ENCODE results near the gene LCN2. TPM values are rescaled to one million over a fixed set of nuclear protein-coding genes. Genes with fewer than 3 reads are reported as not detected.

The LCN2 gene
- total and polyA plus RNA-seq, 2 experiments from 2014 or later, result 2.0 TPM; not detected in 1

- no peak overlapping the region for H3K4me3 Mint-ChIP-seq
- peaks cover 17% of the 10 kb centered on the region for H3K4me1 Mint-ChIP-seq
- 0 out of 2 replicates have a peak, but pooled peaks cover 4% of the 10 kb centered on the region for H3K36me3 ChIP-seq (ENCODE audit: insufficient read depth)
Measured at GRCh38 chr9:128120741-128121465, 28.4 kb upstream of the LCN2 start.

More at GRCh38 chr9:128120741-128121465, 28.4 kb upstream of the LCN2 start:
- Histone ChIP-seq H3K4me3 (no peak overlapping the region), H2AFZ (no peak overlapping the region), H4K20me1 (replicated peaks; ENCODE audit: insufficient read depth) (peaks cover 9% of the 10 kb centered on the region), H3K9me2 (ENCODE audit: insufficient read depth) (no peaks in the 10 kb centered on the region), H3F3A (replicated peaks; ENCODE audit: low read depth) (peaks cover 7% of the 10 kb centered on the region; the same call in 1 of the 2 replicates), H3K79me2 (replicated peaks; ENCODE audit: insufficient read depth) (peaks cover 11% of the 10 kb centered on the region), H3K27ac (ENCODE audit: low read depth) (no peak overlapping the region), H3K27me3 (ENCODE audit: insufficient read depth) (no peaks in the 10 kb centered on the region), H3K4me2 (no peak overlapping the region), H3K4me1 (ENCODE audit: insufficient read depth) (peaks cover 8% of the 10 kb centered on the region; the same call in 1 of the 2 replicates)
- no peak for ATAC-seq
- DNase-seq (ENCODE audit: low spot score), result no peak
- H3K36me3 Mint-ChIP-seq (ENCODE audit: low read depth), result peaks cover 39% of the 10 kb centered on the region
- no peak overlapping the region for H3K27ac Mint-ChIP-seq
- H3K27me3 Mint-ChIP-seq (ENCODE audit: insufficient read depth, low read depth, poor library complexity), result peaks cover 24% of the 10 kb centered on the region
- TF ChIP-seq ZNF331 (CRISPR knock-in tag; IDR thresholded peaks at IDR 0.05; ENCODE audit: low read depth) (no peak), CTCF (conservative IDR thresholded peaks at IDR 0.05; ENCODE audit: low read depth in 2 of 2) (no peak), NANOG (IDR thresholded peaks at IDR 0.05; ENCODE audit: borderline replicate concordance) (no peak), EZH2 (IDR thresholded peaks at IDR 0.05; ENCODE audit: low read depth, unreplicated experiment) (no peak), EZH2phosphoT487 (IDR thresholded peaks at IDR 0.05; ENCODE audit: unreplicated experiment) (no peak), CREB1 (CRISPR knock-in tag; IDR thresholded peaks at IDR 0.05; ENCODE audit: low read depth) (no peak), ZNF114 (CRISPR knock-in tag; IDR thresholded peaks at IDR 0.05) (no peak), JUNB (IDR thresholded peaks at IDR 0.05; ENCODE audit: unreplicated experiment) (no peak), STAT1 (IDR thresholded peaks at IDR 0.05; ENCODE audit: unreplicated experiment) (no peak), POLR2AphosphoS5 (IDR thresholded peaks at IDR 0.05; ENCODE audit: low read depth) (no peak)
- TF ChIP-seq, protein P1, sequence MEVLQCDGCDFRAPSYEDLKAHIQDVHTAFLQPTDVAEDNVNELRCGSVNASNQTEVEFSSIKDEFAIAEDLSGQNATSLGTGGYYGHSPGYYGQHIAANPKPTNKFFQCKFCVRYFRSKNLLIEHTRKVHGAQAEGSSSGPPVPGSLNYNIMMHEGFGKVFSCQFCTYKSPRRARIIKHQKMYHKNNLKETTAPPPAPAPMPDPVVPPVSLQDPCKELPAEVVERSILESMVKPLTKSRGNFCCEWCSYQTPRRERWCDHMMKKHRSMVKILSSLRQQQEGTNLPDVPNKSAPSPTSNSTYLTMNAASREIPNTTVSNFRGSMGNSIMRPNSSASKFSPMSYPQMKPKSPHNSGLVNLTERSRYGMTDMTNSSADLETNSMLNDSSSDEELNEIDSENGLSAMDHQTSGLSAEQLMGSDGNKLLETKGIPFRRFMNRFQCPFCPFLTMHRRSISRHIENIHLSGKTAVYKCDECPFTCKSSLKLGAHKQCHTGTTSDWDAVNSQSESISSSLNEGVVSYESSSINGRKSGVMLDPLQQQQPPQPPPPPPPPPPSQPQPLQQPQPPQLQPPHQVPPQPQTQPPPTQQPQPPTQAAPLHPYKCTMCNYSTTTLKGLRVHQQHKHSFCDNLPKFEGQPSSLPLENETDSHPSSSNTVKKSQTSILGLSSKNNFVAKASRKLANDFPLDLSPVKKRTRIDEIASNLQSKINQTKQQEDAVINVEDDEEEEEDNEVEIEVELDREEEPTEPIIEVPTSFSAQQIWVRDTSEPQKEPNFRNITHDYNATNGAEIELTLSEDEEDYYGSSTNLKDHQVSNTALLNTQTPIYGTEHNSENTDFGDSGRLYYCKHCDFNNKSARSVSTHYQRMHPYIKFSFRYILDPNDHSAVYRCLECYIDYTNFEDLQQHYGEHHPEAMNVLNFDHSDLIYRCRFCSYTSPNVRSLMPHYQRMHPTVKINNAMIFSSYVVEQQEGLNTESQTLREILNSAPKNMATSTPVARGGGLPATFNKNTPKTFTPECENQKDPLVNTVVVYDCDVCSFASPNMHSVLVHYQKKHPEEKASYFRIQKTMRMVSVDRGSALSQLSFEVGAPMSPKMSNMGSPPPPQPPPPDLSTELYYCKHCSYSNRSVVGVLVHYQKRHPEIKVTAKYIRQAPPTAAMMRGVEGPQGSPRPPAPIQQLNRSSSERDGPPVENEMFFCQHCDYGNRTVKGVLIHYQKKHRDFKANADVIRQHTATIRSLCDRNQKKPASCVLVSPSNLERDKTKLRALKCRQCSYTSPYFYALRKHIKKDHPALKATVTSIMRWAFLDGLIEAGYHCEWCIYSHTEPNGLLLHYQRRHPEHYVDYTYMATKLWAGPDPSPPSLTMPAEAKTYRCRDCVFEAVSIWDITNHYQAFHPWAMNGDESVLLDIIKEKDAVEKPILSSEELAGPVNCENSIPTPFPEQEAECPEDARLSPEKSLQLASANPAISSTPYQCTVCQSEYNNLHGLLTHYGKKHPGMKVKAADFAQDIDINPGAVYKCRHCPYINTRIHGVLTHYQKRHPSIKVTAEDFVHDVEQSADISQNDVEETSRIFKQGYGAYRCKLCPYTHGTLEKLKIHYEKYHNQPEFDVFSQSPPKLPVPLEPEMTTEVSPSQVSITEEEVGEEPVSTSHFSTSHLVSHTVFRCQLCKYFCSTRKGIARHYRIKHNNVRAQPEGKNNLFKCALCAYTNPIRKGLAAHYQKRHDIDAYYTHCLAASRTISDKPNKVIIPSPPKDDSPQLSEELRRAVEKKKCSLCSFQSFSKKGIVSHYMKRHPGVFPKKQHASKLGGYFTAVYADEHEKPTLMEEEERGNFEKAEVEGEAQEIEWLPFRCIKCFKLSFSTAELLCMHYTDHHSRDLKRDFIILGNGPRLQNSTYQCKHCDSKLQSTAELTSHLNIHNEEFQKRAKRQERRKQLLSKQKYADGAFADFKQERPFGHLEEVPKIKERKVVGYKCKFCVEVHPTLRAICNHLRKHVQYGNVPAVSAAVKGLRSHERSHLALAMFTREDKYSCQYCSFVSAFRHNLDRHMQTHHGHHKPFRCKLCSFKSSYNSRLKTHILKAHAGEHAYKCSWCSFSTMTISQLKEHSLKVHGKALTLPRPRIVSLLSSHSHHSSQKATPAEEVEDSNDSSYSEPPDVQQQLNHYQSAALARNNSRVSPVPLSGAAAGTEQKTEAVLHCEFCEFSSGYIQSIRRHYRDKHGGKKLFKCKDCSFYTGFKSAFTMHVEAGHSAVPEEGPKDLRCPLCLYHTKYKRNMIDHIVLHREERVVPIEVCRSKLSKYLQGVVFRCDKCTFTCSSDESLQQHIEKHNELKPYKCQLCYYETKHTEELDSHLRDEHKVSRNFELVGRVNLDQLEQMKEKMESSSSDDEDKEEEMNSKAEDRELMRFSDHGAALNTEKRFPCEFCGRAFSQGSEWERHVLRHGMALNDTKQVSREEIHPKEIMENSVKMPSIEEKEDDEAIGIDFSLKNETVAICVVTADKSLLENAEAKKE (CRISPR knock-in tag; IDR thresholded peaks at IDR 0.05), result no peak
- TF ChIP-seq, protein P2, sequence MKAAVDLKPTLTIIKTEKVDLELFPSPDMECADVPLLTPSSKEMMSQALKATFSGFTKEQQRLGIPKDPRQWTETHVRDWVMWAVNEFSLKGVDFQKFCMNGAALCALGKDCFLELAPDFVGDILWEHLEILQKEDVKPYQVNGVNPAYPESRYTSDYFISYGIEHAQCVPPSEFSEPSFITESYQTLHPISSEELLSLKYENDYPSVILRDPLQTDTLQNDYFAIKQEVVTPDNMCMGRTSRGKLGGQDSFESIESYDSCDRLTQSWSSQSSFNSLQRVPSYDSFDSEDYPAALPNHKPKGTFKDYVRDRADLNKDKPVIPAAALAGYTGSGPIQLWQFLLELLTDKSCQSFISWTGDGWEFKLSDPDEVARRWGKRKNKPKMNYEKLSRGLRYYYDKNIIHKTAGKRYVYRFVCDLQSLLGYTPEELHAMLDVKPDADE (IDR thresholded peaks at IDR 0.05), result no peak
- TF ChIP-seq, protein P3, sequence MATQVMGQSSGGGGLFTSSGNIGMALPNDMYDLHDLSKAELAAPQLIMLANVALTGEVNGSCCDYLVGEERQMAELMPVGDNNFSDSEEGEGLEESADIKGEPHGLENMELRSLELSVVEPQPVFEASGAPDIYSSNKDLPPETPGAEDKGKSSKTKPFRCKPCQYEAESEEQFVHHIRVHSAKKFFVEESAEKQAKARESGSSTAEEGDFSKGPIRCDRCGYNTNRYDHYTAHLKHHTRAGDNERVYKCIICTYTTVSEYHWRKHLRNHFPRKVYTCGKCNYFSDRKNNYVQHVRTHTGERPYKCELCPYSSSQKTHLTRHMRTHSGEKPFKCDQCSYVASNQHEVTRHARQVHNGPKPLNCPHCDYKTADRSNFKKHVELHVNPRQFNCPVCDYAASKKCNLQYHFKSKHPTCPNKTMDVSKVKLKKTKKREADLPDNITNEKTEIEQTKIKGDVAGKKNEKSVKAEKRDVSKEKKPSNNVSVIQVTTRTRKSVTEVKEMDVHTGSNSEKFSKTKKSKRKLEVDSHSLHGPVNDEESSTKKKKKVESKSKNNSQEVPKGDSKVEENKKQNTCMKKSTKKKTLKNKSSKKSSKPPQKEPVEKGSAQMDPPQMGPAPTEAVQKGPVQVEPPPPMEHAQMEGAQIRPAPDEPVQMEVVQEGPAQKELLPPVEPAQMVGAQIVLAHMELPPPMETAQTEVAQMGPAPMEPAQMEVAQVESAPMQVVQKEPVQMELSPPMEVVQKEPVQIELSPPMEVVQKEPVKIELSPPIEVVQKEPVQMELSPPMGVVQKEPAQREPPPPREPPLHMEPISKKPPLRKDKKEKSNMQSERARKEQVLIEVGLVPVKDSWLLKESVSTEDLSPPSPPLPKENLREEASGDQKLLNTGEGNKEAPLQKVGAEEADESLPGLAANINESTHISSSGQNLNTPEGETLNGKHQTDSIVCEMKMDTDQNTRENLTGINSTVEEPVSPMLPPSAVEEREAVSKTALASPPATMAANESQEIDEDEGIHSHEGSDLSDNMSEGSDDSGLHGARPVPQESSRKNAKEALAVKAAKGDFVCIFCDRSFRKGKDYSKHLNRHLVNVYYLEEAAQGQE (IDR thresholded peaks at IDR 0.05; ENCODE audit: unreplicated experiment), result no peak
- H3K9me3 Mint-ChIP-seq, result no peaks in the 10 kb centered on the region

Measured in GM23338 (cell line).